Measurements from ENCODE around the gene DGCR8.

Gene DGCR8

DNA sequence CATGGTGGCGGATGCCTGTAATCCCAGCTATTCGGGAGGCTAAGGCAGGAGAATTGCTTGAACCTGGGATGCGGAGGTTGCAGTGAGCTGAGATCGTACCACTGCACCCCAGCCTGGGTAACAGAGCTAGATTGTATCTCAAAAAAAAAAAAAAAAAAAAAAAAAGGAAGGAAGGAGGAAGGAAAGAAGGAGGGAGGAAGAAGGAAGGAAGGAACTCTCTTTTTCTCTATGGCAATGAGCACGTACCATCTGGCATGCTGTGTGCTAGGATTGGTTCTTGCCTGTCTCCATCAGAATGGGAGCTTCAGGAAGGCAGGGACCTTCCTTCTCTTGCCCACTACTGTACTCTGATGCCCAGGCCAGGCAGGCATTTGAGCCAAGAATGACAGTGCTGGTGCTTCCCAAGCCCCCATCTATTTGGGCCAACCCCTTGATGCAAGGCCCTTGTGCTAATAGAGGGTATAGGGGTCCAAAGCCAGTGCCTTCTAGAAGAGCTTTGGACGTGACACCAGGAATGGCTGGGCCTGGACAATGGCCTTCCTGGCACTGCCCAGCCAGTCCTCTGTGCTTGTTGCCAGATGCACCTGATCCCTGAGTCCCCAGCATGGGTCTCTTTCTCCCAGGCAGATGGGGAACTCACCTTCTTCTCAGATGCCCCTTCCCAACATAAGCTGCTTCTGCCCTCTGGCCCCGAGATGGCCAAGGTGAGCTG lies 10.6 kb upstream of the DGCR8 start:
- H3K4me2 ChIP-seq (ENCODE audit: low read length) = no peak overlapping the region

DNA sequence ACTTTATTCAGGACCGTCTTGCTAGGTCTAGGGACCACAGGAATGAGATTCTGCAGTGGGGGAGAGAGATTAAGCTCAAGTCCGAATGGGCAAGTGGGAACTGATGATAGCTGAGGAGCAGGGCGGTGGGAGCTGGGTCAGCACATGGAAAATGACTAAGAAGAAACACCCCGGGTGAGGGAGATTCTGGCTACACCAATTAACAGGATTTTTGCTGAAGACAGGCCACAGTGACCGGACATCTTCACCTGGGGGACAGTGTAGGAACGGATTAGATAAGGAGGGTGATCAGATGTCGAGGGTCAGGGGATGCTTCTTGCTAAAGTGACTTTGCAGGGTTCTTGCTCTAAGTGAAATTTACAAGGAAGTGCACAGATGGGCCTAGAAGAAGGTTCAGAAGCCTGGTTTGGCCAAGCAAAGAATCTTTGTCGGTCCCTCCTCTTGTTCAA lies 8.5 kb upstream of the DGCR8 start:
- Histone ChIP-seq H3K4me1 (ENCODE audit: control insufficient read depth, low read length) (no peaks in the 10 kb centered on the region), H3K27ac (ENCODE audit: low read depth, low read length) (no peak overlapping the region), H3K9me3 (ENCODE audit: control insufficient read depth, insufficient read depth, low read length) (no peaks in the 10 kb centered on the region), H4K20me1 (ENCODE audit: control insufficient read depth, insufficient read depth, low read depth, low read length) (no peaks in the 10 kb centered on the region), H3K4me2 (ENCODE audit: low read length) (no peak overlapping the region), H3K4me3 (ENCODE audit: low read length) (no peak overlapping the region), H3K27me3 (ENCODE audit: control insufficient read depth, low read length) (no peaks in the 10 kb centered on the region), H3K36me3 (ENCODE audit: control insufficient read depth, low read length) (no peaks in the 10 kb centered on the region), H3K9me2 (replicated peaks; ENCODE audit: control insufficient read depth, low read length) (no peaks in the 10 kb centered on the region), H3F3A (ENCODE audit: control insufficient read depth, insufficient read depth) (0 out of 2 replicates have a peak, but pooled peaks cover 2% of the 10 kb centered on the region), H3K79me2 (ENCODE audit: control insufficient read depth, low read length) (no peaks in the 10 kb centered on the region)
- no peak for TF ChIP-seq EZH2phosphoT487 (IDR thresholded peaks at IDR 0.05; ENCODE audit: borderline replicate concordance, low read length)
- TF ChIP-seq, protein P1, sequence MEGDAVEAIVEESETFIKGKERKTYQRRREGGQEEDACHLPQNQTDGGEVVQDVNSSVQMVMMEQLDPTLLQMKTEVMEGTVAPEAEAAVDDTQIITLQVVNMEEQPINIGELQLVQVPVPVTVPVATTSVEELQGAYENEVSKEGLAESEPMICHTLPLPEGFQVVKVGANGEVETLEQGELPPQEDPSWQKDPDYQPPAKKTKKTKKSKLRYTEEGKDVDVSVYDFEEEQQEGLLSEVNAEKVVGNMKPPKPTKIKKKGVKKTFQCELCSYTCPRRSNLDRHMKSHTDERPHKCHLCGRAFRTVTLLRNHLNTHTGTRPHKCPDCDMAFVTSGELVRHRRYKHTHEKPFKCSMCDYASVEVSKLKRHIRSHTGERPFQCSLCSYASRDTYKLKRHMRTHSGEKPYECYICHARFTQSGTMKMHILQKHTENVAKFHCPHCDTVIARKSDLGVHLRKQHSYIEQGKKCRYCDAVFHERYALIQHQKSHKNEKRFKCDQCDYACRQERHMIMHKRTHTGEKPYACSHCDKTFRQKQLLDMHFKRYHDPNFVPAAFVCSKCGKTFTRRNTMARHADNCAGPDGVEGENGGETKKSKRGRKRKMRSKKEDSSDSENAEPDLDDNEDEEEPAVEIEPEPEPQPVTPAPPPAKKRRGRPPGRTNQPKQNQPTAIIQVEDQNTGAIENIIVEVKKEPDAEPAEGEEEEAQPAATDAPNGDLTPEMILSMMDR (IDR thresholded peaks at IDR 0.05; ENCODE audit: low read depth, low read length, poor library complexity, severe bottlenecking) = no peak

More for the DNA sequence above, 10.6 kb upstream of the DGCR8 start:
- no peaks in the 10 kb centered on the region for H3K4me1 ChIP-seq (ENCODE audit: control insufficient read depth, low read length)
- H3K9me2 ChIP-seq (replicated peaks; ENCODE audit: control insufficient read depth, low read length) = no peaks in the 10 kb centered on the region
- no peaks in the 10 kb centered on the region for H3K27me3 ChIP-seq (ENCODE audit: control insufficient read depth, low read length)
- TF ChIP-seq, protein P1 (IDR thresholded peaks at IDR 0.05; ENCODE audit: low read depth, low read length, poor library complexity, severe bottlenecking) = no peak
- TF ChIP-seq EZH2phosphoT487 (IDR thresholded peaks at IDR 0.05; ENCODE audit: borderline replicate concordance, low read length) = no peak
- H3K79me2 ChIP-seq (ENCODE audit: control insufficient read depth, low read length) = no peaks in the 10 kb centered on the region
- no peaks in the 10 kb centered on the region for H4K20me1 ChIP-seq (ENCODE audit: control insufficient read depth, insufficient read depth, low read depth, low read length)
- no peaks in the 10 kb centered on the region for H3F3A ChIP-seq (ENCODE audit: control insufficient read depth, insufficient read depth)
- H3K27ac ChIP-seq (ENCODE audit: low read depth, low read length) = no peak overlapping the region
- H3K4me3 ChIP-seq (ENCODE audit: low read length) = no peak overlapping the region
- H3K36me3 ChIP-seq (ENCODE audit: control insufficient read depth, low read length) = no peaks in the 10 kb centered on the region
- no peaks in the 10 kb centered on the region for H3K9me3 ChIP-seq (ENCODE audit: control insufficient read depth, insufficient read depth, low read length)

DNA sequence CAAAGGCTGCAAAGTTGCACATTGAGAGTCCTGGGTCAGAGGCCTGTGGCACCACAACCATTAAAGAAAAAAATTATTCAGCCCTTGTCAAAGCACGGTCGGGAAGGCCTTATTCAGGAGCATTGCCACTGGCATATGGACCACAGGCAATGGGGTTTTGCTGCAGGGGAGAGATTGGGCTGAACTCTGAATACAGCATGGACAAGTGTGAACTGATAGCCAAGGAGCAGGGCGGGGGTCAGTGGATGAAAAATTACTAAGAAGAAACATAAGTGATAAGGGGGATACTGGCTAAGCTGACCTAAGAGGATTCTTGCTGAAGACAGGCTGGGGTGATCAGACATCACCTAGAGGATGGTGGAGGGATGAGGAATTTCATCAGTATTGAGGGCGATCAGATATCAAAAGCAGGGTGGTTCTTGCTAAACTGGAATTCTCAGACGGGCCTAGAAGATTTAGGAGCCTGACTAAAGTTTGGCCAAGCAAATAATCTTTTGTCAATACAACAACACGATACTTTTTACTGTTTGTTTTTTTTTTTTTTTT lies 3.3 kb upstream of the DGCR8 start:
- TF ChIP-seq, protein P1 (IDR thresholded peaks at IDR 0.05; ENCODE audit: low read depth, low read length, poor library complexity, severe bottlenecking) = no peak
- TF ChIP-seq EZH2phosphoT487 (IDR thresholded peaks at IDR 0.05; ENCODE audit: borderline replicate concordance, low read length) = no peak

More for the DNA sequence above, 3.3 kb upstream of the DGCR8 start:
- no peak overlapping the region for H3K4me2 ChIP-seq (ENCODE audit: low read length)
- peaks cover 13% of the 10 kb centered on the region for H3K36me3 ChIP-seq (ENCODE audit: control insufficient read depth, low read length)
- H3K9me2 ChIP-seq (replicated peaks; ENCODE audit: control insufficient read depth, low read length) = no peaks in the 10 kb centered on the region
- H4K20me1 ChIP-seq (ENCODE audit: control insufficient read depth, insufficient read depth, low read depth, low read length) = peaks cover 5% of the 10 kb centered on the region; the same call in 1 of the 2 replicates
- peaks cover 9% of the 10 kb centered on the region for H3K4me1 ChIP-seq (ENCODE audit: control insufficient read depth, low read length)
- no peaks in the 10 kb centered on the region for H3K9me3 ChIP-seq (ENCODE audit: control insufficient read depth, insufficient read depth, low read length)
- peaks cover 19% of the 10 kb centered on the region for H3K79me2 ChIP-seq (ENCODE audit: control insufficient read depth, low read length)
- H3K27me3 ChIP-seq (ENCODE audit: control insufficient read depth, low read length) = no peaks in the 10 kb centered on the region
- H3F3A ChIP-seq (ENCODE audit: control insufficient read depth, insufficient read depth) = peaks cover 5% of the 10 kb centered on the region; the same call in 1 of the 2 replicates
- no peak overlapping the region for H3K4me3 ChIP-seq (ENCODE audit: low read length)
- H3K27ac ChIP-seq (ENCODE audit: low read depth, low read length) = no peak overlapping the region

All from DOHH2 (cell line).